IPS-18c (cell line): ENCODE data around the gene ZNF423.

ENCODE experiments used
- H3K4me3 ChIP-seq: 2 replicates; pipeline ENCODE4 v1.7.0; 2013; ENCODE audit warnings: low read depth, mild to moderate bottlenecking, low read length, moderate library complexity; ENCODE audit not compliant: insufficient read depth
- H3K9me3 ChIP-seq: one replicate; pipeline ENCODE4 v1.6.1; 2013; ENCODE audit warnings: mild to moderate bottlenecking, low read length, moderate library complexity; ENCODE audit not compliant: control insufficient read depth, insufficient read depth

Gene ZNF423

DNA sequence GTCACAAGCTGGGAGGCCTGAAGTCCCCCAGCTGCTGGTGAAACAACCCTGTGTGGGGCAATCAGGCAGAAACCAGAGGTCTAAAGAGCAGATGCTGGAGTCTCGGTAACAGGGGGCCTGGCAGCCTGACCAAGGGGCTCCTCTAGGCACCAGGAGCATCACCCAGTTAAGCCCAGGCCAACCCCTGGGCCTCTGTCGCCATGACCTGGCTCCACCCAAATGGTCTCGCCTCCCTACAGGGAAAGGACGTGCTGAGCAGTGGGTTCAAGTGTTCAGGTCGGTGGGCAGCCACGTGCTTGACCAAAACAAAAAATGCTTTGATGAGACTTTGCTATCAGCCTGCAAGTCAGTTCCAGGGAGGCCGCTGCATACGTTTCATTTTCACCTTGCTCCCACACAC lies 240.3 kb downstream of the ZNF423 start:
- Histone ChIP-seq H3K4me3 (no peak overlapping the region), H3K9me3 (no peaks in the 10 kb centered on the region)

DNA sequence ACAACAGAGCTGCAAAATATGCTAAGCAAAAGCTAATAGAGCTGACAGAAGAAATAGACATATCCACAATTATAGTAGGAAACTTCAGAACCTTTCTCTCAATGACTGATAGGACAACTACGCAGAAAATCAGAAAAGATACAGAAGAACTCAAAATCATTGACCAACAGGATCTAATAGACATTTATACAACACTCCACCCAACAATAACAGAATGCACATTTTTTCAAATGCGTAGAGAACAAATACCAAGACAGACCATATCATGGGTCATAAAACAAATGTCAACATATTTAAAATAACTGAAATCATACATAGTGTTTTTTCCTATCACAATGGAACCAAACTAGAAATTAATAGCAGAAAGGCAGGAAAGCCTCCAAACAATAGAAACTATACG lies 244.9 kb downstream of the ZNF423 start:
- Histone ChIP-seq H3K4me3 (no peak overlapping the region), H3K9me3 (no peaks in the 10 kb centered on the region)

DNA sequence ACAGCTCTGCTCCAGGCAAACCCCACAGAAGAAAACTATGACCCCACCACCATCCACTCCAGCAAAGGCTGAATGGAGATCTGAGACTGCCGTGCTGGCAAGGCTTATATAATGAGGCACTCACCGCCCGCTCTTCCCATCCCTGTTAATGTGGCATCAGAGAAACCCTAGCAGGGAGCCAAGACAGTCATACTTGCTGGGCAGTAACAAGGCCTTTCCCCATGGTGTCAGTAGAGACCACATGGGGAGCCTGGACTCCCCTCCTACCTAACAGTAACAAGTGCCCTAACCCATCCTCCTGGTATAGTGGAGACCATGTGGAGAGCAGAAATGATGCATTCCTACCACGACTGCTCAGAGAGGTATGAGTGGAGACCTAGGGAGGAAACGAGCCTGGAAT lies 247.1 kb downstream of the ZNF423 start:
- Histone ChIP-seq H3K4me3 (no peak overlapping the region), H3K9me3 (no peaks in the 10 kb centered on the region)

DNA sequence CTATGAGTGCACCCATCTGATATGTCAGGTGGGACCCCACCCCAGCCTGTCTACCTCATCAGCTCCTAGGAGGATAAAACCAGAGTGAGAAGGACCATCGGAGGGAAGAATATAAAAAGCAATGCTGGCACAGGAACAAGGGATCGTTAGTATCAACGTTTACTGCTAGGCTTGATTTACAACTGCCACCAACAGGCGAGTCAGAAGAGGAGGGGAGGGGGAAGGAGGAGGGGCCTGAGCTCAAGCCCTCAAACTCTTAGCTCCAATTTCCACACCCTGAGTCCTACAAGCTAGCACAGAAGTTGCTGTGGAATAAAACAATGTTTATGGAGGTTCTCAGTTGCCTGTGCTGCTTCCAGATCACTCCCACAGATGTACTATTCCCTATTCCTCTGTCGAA lies 247.8 kb downstream of the ZNF423 start:
- no peaks in the 10 kb centered on the region for H3K9me3 ChIP-seq
- H3K4me3 ChIP-seq: no peak overlapping the region

DNA sequence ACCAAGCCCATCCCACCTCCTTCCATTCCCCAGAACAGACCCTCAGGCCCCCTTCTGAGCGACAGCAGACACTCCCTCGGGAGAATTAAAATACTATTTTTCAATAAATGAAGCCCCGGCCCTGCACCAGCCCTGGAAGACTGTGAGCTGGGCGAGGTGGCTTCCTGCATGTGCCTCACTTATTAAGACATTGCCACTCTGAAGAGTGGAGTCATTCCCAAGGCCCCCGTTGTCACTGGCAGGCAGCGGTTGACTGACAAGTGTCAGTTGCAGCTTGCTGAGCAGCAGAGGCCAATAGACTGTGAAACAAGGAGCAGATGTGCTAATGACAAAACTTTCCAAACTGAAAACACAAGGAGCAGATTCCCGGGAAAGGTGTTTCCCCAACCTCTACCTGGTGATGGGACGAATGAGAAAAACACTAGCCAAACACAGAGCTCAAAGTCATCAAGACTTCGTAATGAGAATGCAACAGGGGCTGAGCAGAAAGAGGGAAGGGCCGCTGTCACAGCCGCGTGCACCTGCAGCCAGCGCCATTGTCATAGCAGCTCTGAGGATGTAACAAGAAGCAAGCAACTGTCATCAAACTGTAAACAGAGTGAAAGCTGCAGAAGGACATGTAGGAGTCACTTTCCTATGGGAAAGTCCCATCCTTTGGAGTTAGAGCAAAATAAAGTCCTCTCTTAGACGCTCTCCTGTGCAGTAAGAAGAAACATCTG lies 250.2 kb downstream of the ZNF423 start:
- H3K9me3 ChIP-seq: no peaks in the 10 kb centered on the region
- H3K4me3 ChIP-seq: no peak overlapping the region

DNA sequence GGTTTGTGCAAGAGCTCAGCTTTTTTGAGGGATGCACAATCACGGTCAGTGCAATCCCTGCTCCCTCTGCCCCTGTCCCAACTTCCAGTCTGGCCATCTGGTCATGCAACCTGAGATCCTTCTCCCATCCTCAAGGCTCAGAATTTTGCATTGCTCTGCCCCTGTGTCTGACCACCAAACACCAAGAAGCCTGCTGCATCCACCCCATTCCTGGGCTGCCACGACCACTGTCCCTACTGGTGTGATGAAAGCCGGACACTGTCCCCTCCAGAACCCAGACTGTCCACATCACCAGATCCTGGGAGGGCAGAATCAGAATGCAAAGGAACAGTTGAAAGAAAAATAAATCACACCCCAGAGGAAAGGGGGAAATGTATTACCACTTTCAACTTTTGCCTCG lies 251.3 kb downstream of the ZNF423 start:
- H3K4me3 ChIP-seq: no peak overlapping the region
- H3K9me3 ChIP-seq: no peaks in the 10 kb centered on the region

DNA sequence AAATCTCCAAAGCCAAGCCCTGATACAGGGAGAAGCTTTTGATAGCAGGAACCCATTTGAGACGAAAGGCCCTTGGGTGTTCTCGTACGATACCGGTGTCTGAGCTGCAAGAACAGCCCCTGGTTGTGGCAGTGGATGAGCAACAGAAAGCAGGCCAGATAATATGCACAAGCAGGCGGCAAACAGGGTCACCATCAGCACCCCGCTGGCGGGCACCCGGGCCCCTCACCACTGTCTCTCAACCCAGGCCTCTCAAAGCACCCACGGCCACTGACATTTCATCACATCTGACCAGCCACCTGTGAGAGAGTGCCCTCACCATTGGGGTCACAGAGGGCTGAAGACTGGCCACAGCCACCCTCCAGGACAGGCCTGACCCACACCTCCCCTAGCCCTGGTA lies 252.0 kb downstream of the ZNF423 start:
- H3K4me3 ChIP-seq: no peak overlapping the region

DNA sequence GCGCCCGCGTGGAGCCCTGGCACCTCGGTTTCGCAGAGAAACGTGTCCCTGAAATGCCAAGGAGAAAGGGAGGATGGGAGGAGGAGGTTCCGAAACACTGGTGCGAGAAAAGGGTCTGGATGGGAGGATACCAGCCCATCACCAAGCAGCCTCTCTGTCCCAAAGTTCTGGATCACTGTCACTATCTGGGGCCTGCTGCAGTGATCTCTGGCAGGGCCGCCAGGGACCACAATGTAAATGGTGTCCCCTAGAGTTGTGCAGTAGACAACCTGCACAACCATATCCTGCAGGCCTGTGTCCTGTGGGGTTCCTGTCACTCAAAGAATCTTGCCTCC lies 253.0 kb downstream of the ZNF423 start:
- Histone ChIP-seq H3K9me3 (no peaks in the 10 kb centered on the region), H3K4me3 (no peak overlapping the region)

More for the DNA sequence above, 252.0 kb downstream of the ZNF423 start:
- H3K9me3 ChIP-seq: no peaks in the 10 kb centered on the region

DNA sequence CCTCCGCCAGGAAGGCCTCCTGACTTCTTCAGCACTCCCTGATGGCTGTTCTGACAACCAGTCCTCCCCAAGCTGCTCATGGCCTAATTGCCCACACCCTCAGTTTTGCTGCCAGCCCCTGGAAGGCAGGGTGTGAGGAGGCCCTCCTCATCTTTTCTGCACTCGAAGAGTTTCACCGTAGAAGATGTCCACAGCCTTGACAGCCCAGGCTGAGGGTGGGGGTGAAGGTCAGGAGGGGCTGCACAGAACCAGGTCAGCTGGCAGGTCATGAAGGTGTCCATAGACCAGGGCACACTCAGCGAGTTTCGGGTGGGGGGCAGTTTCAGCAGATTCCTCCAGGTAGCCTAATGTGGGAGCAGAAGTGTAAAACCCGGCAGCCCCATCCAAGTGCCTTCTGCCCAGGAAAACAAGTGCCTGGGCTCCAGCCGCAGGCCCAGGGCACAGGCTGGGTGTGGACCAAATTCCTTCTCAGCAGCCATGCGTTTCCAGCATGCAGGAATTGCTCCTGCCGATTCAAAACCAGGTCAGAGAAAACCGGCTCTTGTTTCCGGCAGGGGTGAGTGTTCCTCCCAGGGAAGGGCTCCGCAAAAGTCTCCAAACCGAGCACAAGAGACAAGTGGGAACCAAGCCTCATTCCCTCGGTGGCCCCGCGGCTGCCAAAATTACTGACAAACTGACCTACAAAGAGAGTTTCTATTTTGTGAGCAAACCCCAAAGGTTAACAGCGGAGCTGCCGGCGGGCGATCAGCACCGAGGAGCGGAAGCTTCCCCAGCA lies 253.5 kb downstream of the ZNF423 start:
- Histone ChIP-seq H3K9me3 (no peaks in the 10 kb centered on the region), H3K4me3 (no peak overlapping the region)

DNA sequence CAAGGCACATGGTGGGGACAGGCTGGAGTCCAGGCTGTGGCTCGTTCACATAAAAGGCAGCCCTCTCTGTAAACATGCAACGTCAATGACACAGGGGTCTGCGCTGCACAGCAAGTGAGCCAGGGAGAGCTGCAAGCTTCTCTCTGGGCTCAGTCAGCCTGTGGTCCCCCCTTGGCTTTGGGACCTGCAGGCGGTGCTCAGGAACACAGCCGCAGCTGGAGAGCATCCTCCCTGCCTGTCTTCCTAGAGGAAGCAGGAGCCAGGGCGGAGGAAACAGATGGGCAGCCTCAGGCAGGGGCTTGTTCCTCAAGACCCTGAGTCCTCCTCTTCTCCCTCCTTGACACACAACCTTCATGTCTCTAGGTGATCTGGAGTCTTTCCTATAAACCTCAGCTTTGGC lies 254.3 kb downstream of the ZNF423 start:
- Histone ChIP-seq H3K9me3 (no peaks in the 10 kb centered on the region), H3K4me3 (no peak overlapping the region)

DNA sequence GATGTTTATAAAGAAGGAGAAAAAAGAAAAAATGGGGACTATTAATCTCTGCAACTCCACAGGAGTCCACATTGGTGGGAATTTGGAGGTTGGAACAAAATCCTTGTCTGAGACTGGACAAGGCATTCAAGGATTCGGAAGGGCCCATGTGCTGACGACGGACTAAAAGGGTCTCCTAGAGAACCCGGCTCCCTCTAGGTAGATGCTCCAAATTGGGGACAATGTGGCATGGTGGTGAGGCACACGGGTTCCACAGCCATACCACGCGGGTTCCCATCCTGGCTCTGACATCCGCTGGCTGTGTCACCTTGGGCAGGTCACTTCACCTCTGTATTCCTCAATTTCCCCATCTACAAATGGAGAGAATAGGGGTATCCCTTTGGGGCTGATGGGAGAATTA lies 254.9 kb downstream of the ZNF423 start:
- Histone ChIP-seq H3K9me3 (no peaks in the 10 kb centered on the region), H3K4me3 (no peak overlapping the region)

DNA sequence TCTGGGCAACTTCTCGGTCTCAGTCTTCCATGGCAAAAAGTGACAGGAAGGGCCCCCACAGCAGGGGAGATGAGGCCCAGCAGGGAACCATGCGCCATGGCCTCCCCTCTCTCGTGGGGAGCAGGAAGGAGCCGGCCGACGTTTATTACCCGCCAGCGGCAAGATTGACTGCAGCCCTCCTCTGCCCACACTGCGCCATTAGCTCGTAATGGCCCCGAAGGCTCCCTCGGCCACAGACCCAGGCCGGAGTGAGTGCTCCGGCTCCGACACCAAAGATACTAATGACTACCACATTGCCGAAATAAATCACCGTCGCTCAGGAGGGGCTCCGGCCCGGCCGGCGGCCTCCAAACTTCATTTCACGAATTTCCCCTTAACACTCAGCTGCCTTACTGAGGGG lies 255.4 kb downstream of the ZNF423 start:
- Histone ChIP-seq H3K9me3 (no peaks in the 10 kb centered on the region), H3K4me3 (no peak overlapping the region)

DNA sequence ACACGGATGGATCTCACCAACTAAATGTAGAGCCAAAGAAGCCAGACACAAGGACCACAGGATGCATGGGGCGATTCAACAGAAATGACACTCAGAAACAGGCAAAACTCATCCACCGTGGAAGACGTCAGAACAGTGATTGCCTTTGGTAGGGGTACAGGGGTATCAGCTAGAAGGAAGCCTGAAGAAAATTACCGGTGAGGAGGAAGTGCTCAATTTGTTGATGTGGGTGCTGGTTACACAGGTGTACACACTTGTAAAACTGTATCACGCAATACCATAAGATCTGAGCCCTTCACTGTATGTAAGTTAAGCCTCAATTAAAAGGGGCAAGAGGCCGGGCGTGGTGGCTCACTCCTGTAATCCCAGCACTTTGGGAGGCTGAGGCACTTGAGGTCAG lies 256.2 kb downstream of the ZNF423 start:
- Histone ChIP-seq H3K9me3 (no peaks in the 10 kb centered on the region), H3K4me3 (no peak overlapping the region)

DNA sequence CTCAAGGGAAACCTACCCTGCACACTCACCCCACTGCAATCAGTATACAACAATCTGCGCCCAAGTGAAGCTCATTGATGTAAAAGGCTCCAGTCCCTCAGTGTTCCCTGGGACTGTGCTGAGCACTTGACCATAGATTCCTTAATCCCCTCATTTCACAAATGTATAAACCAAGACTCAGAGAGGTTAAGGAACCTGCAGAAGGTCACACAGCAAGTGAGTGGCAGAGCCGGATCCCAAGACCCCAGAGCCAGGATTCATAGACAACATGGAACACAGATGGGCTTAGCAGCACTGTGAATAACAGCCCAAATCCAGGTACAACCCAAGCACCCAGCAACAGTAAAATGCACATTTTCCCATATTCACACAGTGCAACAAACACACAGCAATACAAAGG lies 256.6 kb downstream of the ZNF423 start:
- Histone ChIP-seq H3K4me3 (no peak overlapping the region), H3K9me3 (no peaks in the 10 kb centered on the region)

DNA sequence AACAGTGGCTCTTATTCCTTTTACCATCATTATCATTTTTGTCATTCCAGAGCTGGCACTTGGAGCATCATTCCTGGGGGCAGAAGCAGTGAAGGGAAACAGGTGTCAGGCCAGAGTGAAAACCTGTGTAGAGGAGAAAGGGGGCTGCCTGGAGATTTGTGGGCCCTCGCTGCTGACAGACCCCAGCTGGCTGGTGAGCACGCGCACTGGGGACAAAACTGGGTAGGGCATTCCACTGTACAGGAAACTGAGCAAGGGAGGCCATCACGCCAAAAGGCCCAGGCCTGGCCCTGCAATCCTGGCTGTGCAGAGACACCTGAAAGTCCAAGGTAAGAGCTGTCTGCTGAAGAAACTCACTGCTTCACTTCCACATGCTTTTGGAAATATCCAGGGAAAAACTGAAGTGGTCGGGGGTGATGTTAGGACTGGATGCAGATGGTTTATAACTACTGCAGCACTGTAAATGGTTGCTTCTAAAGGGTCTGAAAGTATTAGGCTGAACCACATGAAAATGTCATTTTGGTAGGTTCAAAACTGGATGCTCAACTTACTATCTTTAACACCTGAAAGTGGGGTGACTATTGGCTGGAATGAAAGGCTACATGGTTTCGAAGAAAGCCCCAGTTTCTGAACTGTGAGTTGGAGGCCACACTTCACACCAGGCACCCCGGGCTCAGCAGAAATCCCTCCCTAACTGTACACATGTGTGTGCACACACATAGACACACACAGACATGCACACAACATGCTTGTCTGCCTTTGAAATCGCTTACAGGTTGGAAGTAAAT lies 257.3 kb downstream of the ZNF423 start:
- no peaks in the 10 kb centered on the region for H3K9me3 ChIP-seq
- H3K4me3 ChIP-seq: no peak overlapping the region

DNA sequence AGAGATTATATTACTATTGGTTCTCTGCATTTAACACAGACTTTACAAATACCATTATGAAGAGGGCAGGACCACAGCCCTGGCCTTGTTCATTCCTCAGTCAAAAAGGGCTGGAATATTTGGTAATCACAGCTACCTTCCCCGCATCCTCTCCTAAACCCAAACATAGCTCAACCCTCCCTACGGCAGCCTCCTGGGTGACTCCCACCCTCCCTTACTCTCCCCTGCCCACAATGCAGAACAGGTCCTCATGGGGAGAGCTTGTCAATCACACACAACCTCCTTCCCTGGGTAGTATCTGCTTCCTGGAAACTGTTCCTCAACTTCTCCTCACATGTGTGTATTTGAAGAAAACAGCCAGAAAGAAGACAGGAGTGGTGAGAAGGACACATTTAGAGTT lies 258.1 kb downstream of the ZNF423 start:
- no peak overlapping the region for H3K4me3 ChIP-seq
- H3K9me3 ChIP-seq: no peaks in the 10 kb centered on the region

DNA sequence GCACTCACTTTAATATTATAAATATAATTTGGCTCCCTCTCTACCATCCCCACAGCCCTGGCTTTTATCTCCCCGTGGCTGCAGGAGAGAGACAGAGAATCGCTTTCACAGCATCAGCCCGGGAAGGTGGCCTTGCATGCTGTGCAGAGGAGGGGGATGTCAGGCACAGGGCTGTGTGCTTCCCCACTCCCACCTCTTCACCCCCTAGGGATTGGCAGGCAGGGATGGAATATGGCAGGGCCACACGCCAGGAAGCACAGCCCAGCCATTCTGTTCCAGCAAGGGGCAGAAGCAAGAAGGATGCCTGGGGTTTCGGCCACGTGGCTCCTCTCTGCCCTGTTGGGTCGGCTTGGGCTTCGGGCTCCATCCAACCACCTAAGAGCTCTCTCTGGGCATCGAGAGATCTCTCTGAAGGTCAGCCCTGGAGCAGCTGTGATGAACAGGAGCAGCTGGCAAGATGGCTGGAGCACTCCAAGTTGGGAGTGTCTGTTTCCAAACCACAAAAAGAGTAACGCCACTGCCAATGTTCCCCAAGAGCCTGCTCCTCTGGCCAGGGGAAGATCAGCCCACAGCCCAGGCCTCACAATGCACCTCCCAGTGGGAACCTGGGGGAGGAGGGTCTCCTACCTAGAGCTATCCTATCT lies 259.1 kb downstream of the ZNF423 start:
- Histone ChIP-seq H3K9me3 (no peaks in the 10 kb centered on the region), H3K4me3 (no peak overlapping the region)

DNA sequence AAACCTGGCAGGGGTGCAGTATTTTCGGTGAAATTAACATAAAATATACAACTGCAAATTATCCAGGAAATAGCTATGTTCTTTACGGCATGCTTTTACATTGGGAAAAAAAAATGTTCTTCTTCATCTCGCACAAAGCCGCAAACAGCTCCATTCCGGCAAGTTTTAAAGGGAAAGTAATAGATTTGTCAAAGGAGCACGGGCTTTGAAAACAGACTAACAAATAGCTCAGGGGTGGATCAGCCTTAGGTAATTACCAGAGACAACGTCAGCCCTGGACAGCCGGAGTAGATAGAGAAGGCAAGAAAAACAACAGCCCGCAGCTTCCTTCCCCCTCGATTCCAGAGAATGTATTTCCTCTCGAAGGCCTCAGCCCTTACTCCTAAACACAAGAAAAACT lies 259.8 kb downstream of the ZNF423 start:
- H3K9me3 ChIP-seq: no peaks in the 10 kb centered on the region
- no peak overlapping the region for H3K4me3 ChIP-seq
